GM18873 (cell line): ENCODE data around the gene MPHOSPH10.
"Not testable (repeated sequence)": the region's sequence is repeated elsewhere in the genome, so short reads cannot be mapped to it uniquely, and the experiment has no call there.

Experiments used
- ATAC-seq: cut with Tn5 transposase; IDR thresholded peaks from one replicate; pipeline ENCODE4 v1.9.1; 2021; ENCODE audit warnings: mild to moderate bottlenecking, moderate library complexity, moderate number of reproducible peaks; ENCODE audit not compliant: unreplicated experiment, low FRiP score

MPHOSPH10 gene

GRCh38 chr2:71157124-71157793 lies 26.8 kb downstream of the MPHOSPH10 start:
- no peak for ATAC-seq

- no peak for ATAC-seq
These were observed 36.4 kb downstream of the MPHOSPH10 start for GRCh38 chr2:71166812-71167211.

GRCh38 chr2:71173096-71173495 lies 42.7 kb downstream of the MPHOSPH10 start:
- ATAC-seq, result no peak

- no peak for ATAC-seq
These were observed 43.8 kb downstream of the MPHOSPH10 start for GRCh38 chr2:71174207-71174606.

GRCh38 chr2:71178836-71179235 lies 48.4 kb downstream of the MPHOSPH10 start:
- not testable (repeated sequence) for ATAC-seq

- ATAC-seq, result no peak
These were observed 50.9 kb downstream of the MPHOSPH10 start for GRCh38 chr2:71181316-71181715.

GRCh38 chr2:71183306-71184115 lies 53.1 kb downstream of the MPHOSPH10 start:
- not testable (repeated sequence) for ATAC-seq

- no peak for ATAC-seq
These were observed 56.5 kb downstream of the MPHOSPH10 start for GRCh38 chr2:71186973-71187372.

- ATAC-seq, result no peak
These were observed 57.2 kb downstream of the MPHOSPH10 start for GRCh38 chr2:71187589-71187988.

GRCh38 chr2:71190656-71191569 lies 60.5 kb downstream of the MPHOSPH10 start:
- ATAC-seq, result no peak

- ATAC-seq, result no peak
These were observed 61.1 kb downstream of the MPHOSPH10 start for GRCh38 chr2:71191570-71191943.
